ENCODE data around the gene LEFTY1.

Gene LEFTY1

GRCh38 chr1:225915538-225915991 lies 26.6 kb upstream of the LEFTY1 start:
- no peak for DNase-seq (ENCODE audit: low read depth)

- no peak for DNase-seq (ENCODE audit: low read depth)
Measured at GRCh38 chr1:225914947-225915346, 26.0 kb upstream of the LEFTY1 start.

GRCh38 chr1:225914391-225914790 lies 25.4 kb upstream of the LEFTY1 start:
- DNase-seq (ENCODE audit: low read depth) = no peak

- DNase-seq (ENCODE audit: low read depth) = no peak
Measured at GRCh38 chr1:225911191-225912130, 22.5 kb upstream of the LEFTY1 start.

- no peak for DNase-seq (ENCODE audit: low read depth)
Measured at GRCh38 chr1:225909477-225909876, 20.5 kb upstream of the LEFTY1 start.

- no peak for DNase-seq (ENCODE audit: low read depth)
Measured at GRCh38 chr1:225908773-225909172, 19.8 kb upstream of the LEFTY1 start.

- DNase-seq (ENCODE audit: low read depth) = no peak
Measured at GRCh38 chr1:225908013-225908640, 19.2 kb upstream of the LEFTY1 start.

- no peak for DNase-seq (ENCODE audit: low read depth)
Measured at GRCh38 chr1:225907341-225907740, 18.4 kb upstream of the LEFTY1 start.

- no peak for DNase-seq (ENCODE audit: low read depth)
Measured at GRCh38 chr1:225906467-225906866, 17.5 kb upstream of the LEFTY1 start.

- no peak for DNase-seq (ENCODE audit: low read depth)
Measured at GRCh38 chr1:225903623-225904022, 14.7 kb upstream of the LEFTY1 start.

GRCh38 chr1:225899044-225899925 lies 10.3 kb upstream of the LEFTY1 start:
- no peak for DNase-seq (ENCODE audit: low read depth)

GRCh38 chr1:225897595-225898514 lies 8.9 kb upstream of the LEFTY1 start:
- DNase-seq (ENCODE audit: low read depth) = no peak

GRCh38 chr1:225896937-225897549 lies 8.1 kb upstream of the LEFTY1 start:
- no peak for DNase-seq (ENCODE audit: low read depth)

GRCh38 chr1:225896494-225896893 lies 7.5 kb upstream of the LEFTY1 start:
- no peak for DNase-seq (ENCODE audit: low read depth)

- no peak for DNase-seq (ENCODE audit: low read depth)
Measured at GRCh38 chr1:225892307-225892706, 3.4 kb upstream of the LEFTY1 start.

GRCh38 chr1:225891229-225891972 lies 2.5 kb upstream of the LEFTY1 start:
- no peak for DNase-seq (ENCODE audit: low read depth)

GRCh38 chr1:225890346-225891228 lies 1.6 kb upstream of the LEFTY1 start:
- no peak for DNase-seq (ENCODE audit: low read depth)

GRCh38 chr1:225889743-225890142 lies 797 bp upstream of the LEFTY1 start:
- no peak for DNase-seq (ENCODE audit: low read depth)

- DNase-seq (ENCODE audit: low read depth) = no peak
Measured at GRCh38 chr1:225888289-225888897, 553 bp downstream of the LEFTY1 start.
